ENCODE data around the gene PISD. TPM values are rescaled to one million over a fixed set of nuclear protein-coding genes. Genes with fewer than 3 reads are reported as not detected.

The PISD gene
- total RNA-seq, 1 donor from 2014 or later = 18.1 TPM

- Histone ChIP-seq H3K36me3 (no peaks in the 10 kb centered on the region), H3K27ac (no peak overlapping the region), H3K4me1 (peaks cover 18% of the 10 kb centered on the region), H3K9ac (peak overlapping the region; percentile 39), H3K27me3 (no peaks in the 10 kb centered on the region), H3K4me2 (peak overlapping the region; percentile 97), H3K9me3 (ENCODE audit: low read depth) (no peaks in the 10 kb centered on the region), H3K79me2 (ENCODE audit: low read depth) (peaks cover 56% of the 10 kb centered on the region), H3K4me3 (peak overlapping the region; percentile 80), H3F3A (ENCODE audit: low read depth) (peaks cover 23% of the 10 kb centered on the region), H2AFZ (replicated peaks) (peak overlapping the region; percentile 38), H4K20me1 (ENCODE audit: low read depth) (peaks cover 87% of the 10 kb centered on the region)
- TF ChIP-seq EZH2 (IDR thresholded peaks at IDR 0.05) (no peak), CTCF (IDR thresholded peaks at IDR 0.05) (peak; percentile 15)
- Mint-ChIP-seq H3K4me1 (peaks cover 26% of the 10 kb centered on the region), H3K27ac (no peak overlapping the region), H3K9me3 (no peaks in the 10 kb centered on the region), H3K4me3 (peak overlapping the region; percentile 86), H3K27me3 (ENCODE audit: insufficient read depth, low read depth) (no peaks in the 10 kb centered on the region), H3K36me3 (no peaks in the 10 kb centered on the region)
- DNase-seq (ENCODE audit: low spot score) = peak; percentile 87
Measured at GRCh38 chr22:31630331-31631329, 31.4 kb downstream of the PISD start.

- Mint-ChIP-seq H3K4me3 (no peak overlapping the region), H3K9me3 (no peaks in the 10 kb centered on the region), H3K4me1 (peaks cover 32% of the 10 kb centered on the region), H3K36me3 (no peaks in the 10 kb centered on the region), H3K27ac (no peak overlapping the region), H3K27me3 (ENCODE audit: insufficient read depth, low read depth) (peaks cover 2% of the 10 kb centered on the region)
- Histone ChIP-seq H3F3A (ENCODE audit: low read depth) (peaks cover 32% of the 10 kb centered on the region), H3K27me3 (no peaks in the 10 kb centered on the region), H2AFZ (replicated peaks) (no peak overlapping the region), H3K79me2 (ENCODE audit: low read depth) (peaks cover 60% of the 10 kb centered on the region), H3K4me1 (peaks cover 26% of the 10 kb centered on the region), H3K9ac (no peak overlapping the region), H3K4me3 (peak overlapping the region; percentile 80), H4K20me1 (ENCODE audit: low read depth) (peaks cover 90% of the 10 kb centered on the region), H3K4me2 (peak overlapping the region; percentile 97), H3K9me3 (ENCODE audit: low read depth) (no peaks in the 10 kb centered on the region), H3K27ac (no peak overlapping the region), H3K36me3 (no peaks in the 10 kb centered on the region)
- no peak for DNase-seq (ENCODE audit: low spot score)
- TF ChIP-seq EZH2phosphoT487 (IDR thresholded peaks at IDR 0.05) (no peak), CTCF (IDR thresholded peaks at IDR 0.05) (no peak), EZH2 (IDR thresholded peaks at IDR 0.05) (no peak)
Measured at GRCh38 chr22:31629741-31630184, 32.3 kb downstream of the PISD start.

GRCh38 chr22:31628969-31629708 lies 32.9 kb downstream of the PISD start:
- Histone ChIP-seq H3K79me2 (ENCODE audit: low read depth) (peaks cover 67% of the 10 kb centered on the region), H3K4me3 (no peak overlapping the region), H3K9ac (no peak overlapping the region), H4K20me1 (ENCODE audit: low read depth) (peaks cover 92% of the 10 kb centered on the region), H3K27me3 (no peaks in the 10 kb centered on the region), H3K27ac (no peak overlapping the region), H3F3A (ENCODE audit: low read depth) (peaks cover 38% of the 10 kb centered on the region), H3K4me2 (peak overlapping the region; percentile 97), H3K36me3 (no peaks in the 10 kb centered on the region), H3K4me1 (peaks cover 32% of the 10 kb centered on the region), H3K9me3 (ENCODE audit: low read depth) (no peaks in the 10 kb centered on the region), H2AFZ (replicated peaks) (no peak overlapping the region)
- no peak for DNase-seq (ENCODE audit: low spot score)
- no peak overlapping the region for H3K27ac Mint-ChIP-seq
- peaks cover 38% of the 10 kb centered on the region for H3K4me1 Mint-ChIP-seq
- H3K4me3 Mint-ChIP-seq = peak overlapping the region; percentile 46
- TF ChIP-seq EZH2phosphoT487 (IDR thresholded peaks at IDR 0.05) (no peak), CTCF (IDR thresholded peaks at IDR 0.05) (peak; percentile 12)
- no peaks in the 10 kb centered on the region for H3K36me3 Mint-ChIP-seq
- H3K27me3 Mint-ChIP-seq (ENCODE audit: insufficient read depth, low read depth) = peaks cover 8% of the 10 kb centered on the region
- H3K9me3 Mint-ChIP-seq = no peaks in the 10 kb centered on the region

Data from neural progenitor cell (in vitro differentiated cells).